ENCODE data around the gene VAV2.

Gene VAV2

GRCh38 chr9:133950192-133950591, 41.9 kb downstream of the VAV2 start:
- peak; percentile 66 for DNase-seq

DNA sequence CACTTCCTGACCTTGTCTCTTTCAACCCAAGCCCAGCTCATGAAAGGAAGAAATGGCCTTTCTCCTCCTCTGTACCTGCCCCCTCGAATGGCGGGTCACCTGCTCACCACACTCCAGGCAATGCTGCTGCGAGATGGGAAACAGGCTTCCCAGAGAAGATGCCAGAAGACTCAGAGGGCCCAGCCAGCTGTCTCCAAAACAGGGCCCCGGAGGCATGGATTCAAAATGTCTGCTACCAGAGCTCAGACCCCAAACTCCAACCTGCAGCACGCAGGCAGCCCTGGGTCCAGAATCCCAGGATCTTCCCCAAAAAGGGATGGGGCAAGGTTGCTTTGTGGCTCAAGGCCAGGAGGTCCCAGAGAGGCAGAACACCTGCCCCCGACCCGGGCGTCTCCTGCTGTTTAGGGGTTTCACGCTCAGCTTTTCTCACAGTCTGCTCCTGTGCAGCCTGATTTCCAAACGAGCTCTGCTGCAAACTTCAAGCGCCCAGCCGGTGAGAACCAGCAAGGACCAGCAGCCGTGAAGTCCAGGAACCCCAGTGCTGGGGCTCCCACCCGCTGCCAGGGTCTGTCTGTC, 42.5 kb downstream of the VAV2 start:
- no peak for DNase-seq

- DNase-seq: no peak
Measured at GRCh38 chr9:133948561-133949485, 43.3 kb downstream of the VAV2 start.

- no peak for DNase-seq
Measured at GRCh38 chr9:133948131-133948530, 44.0 kb downstream of the VAV2 start.

DNA sequence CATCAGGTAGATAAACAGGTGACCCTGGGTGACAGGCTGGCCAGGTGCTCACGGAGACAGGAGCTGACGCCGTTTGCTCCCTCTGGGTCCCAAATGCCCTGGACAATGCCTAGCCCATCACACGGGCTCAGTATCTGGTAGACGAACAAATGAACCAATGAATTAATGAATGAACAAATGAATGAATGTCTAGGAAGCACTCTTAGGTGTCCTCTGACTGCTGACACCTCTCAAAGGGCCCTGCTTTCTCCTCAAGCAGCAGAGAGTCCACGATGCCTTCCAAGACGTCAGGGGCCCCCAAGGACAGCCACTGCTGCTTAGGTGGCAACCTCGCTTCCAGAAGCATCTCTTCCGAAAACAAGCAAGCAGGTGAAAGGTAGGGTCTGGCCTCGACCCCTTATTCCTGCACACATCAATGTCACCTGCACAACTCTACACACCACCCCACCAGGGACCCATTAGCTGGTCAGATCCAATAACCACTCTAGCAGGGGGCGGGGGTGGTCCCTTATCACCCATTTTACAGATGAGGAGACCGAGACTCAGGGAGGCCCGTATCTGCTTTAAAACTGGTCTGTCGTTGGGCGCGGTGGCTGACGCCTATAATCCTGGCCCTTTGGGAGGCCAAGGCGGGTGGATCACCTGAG, 45.2 kb downstream of the VAV2 start:
- no peak for DNase-seq

- no peak for DNase-seq
Measured at GRCh38 chr9:133945977-133946753, 46.0 kb downstream of the VAV2 start.

- no peak for DNase-seq
Measured at GRCh38 chr9:133945314-133945975, 46.7 kb downstream of the VAV2 start.

DNA sequence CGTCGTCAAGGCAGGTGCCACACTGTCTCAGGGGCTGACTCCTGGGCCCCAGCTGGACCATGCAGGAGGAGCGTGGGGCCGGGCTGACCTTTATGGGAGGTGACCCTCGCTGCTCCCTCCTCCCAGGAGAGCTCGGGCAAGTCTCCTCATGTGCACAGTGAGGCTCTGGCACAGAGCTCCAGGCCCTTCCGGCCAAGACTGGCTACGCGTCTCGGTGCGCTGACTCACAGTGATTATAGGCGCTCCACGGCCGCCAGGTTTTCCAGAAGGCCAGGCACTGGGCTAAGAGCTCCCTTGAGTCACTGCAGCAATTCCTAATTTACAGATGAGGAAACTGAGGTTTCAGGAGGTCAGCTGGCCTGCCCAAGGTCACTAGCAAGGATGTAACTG, 47.4 kb downstream of the VAV2 start:
- DNase-seq: no peak

- DNase-seq: no peak
Measured at GRCh38 chr9:133943781-133944745, 48.1 kb downstream of the VAV2 start.

GRCh38 chr9:133943036-133943780, 48.9 kb downstream of the VAV2 start:
- no peak for DNase-seq

DNA sequence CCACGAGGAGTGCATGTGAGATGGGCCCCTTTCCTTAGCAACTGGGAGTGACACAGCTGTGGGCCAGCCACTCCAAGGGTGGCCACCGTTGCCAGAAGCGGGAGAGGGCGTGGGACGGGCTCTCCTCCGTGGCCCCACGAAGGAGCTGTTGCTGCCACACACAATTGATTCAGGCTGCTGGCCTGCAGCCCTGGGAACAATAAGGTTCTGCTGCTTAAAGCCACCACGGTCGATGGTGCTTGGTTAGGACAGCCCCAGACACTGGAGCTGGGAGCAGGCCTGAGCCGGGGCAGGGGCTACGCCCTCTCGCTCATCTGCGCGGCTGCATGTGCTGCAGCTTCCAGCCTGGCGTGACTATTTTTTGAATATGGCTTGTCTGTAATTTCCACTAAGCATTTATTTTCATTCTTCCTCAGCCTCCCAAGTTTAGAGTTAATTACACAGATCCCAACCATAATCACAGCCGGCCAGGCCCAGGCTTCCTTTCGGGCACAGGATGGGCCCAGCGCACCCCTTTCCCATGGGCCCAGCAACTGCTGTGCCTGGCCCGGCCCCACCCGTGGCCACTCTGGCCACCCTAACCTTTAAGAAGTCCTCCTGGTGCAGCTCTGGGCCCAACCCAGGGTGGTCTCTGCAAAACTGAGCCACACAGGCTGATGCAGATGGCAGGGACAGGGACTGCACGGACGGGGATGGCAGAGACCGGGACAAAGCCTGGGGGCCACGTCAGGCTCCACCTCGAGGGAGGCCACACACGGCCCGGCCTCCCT, 49.7 kb downstream of the VAV2 start:
- DNase-seq: no peak

- DNase-seq: no peak
Measured at GRCh38 chr9:133939845-133940244, 52.3 kb downstream of the VAV2 start.

- no peak for DNase-seq
Measured at GRCh38 chr9:133939171-133939785, 52.8 kb downstream of the VAV2 start.

DNA sequence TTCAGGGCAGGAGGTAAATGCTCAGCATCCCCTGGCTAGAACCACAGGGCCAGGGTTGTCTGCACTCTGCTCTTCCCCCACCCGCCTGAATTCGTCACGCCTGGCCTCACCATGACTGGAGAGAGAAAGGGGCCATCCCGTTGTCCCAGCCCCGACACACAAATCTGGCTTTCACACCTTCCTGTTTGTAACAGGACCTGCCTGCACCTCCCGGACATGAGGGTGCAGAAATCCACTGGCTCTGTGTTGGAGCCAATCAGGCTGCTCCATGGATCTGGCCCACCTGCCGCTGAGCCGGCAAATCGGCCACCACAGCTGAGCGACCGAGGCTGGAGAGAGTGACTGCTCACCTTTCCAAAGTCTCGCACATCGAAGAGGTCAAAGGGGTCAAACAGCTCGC, 53.4 kb downstream of the VAV2 start:
- no peak for DNase-seq

- DNase-seq: no peak
Measured at GRCh38 chr9:133938086-133938485, 54.0 kb downstream of the VAV2 start.

DNA sequence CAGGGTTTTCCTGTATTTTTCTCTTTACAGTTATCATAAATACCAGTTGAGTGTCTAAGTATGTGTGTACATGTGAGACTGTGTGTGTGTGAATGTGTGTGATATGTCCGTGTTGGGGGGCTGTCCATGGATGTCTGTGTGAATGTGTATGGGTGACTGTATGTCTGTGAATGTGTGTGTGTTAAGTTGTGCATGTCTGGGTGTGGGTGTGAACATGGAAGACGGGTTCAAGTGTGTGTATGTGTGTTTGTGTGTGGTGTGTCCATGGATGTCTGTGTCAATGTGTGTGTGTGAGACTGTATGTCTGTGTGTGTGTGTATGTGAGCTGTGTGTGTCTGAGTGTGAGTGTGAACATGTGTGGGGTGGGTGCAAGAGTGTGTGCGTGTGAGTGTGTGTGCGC, 55.0 kb downstream of the VAV2 start:
- no peak for DNase-seq

GRCh38 chr9:133935328-133936005, 56.7 kb downstream of the VAV2 start:
- no peak for DNase-seq

GRCh38 chr9:133934482-133935232, 57.5 kb downstream of the VAV2 start:
- DNase-seq: no peak

Data from NCI-H187 treated with DMSO at 0.1 percent for 48 hours (cell line).